Fibroblast of pulmonary artery (primary cell): Measurements from ENCODE around the gene CBX4.

ENCODE experiments used
- DNase-seq: peaks from one replicate; pipeline ENCODE4 v3.0.0-alpha.2; 2010; ENCODE audit warnings: low read depth
- H3K4me3 ChIP-seq: replicated peaks from 2 replicates; pipeline ENCODE4 v1.5.1; 2011; ENCODE audit warnings: low read depth, mild to moderate bottlenecking, control low read depth, low read length, moderate library complexity
- CTCF ChIP-seq: IDR thresholded peaks from 2 replicates; pipeline ENCODE4 v1.5.1; 2011; ENCODE audit warnings: mild to moderate bottlenecking, control low read depth, low read length, inconsistent platforms; ENCODE audit errors: missing control alignments

The CBX4 gene

GRCh38 chr17:79814974-79815835 is 24.0 kb downstream of the CBX4 start:
- DNase-seq = peak; percentile 32
- no peak for TF ChIP-seq CTCF
- no peak overlapping the region for H3K4me3 ChIP-seq

- TF ChIP-seq CTCF = no peak
- DNase-seq = no peak
- no peak overlapping the region for H3K4me3 ChIP-seq
Observed at GRCh38 chr17:79814127-79814973, 24.9 kb downstream of the CBX4 start.

GRCh38 chr17:79813297-79814126 is 25.7 kb downstream of the CBX4 start:
- H3K4me3 ChIP-seq = no peak overlapping the region
- TF ChIP-seq CTCF = no peak
- no peak for DNase-seq

GRCh38 chr17:79812353-79813258 is 26.6 kb downstream of the CBX4 start:
- peak overlapping the region; percentile 30 for H3K4me3 ChIP-seq
- TF ChIP-seq CTCF = no peak
- DNase-seq = no peak

GRCh38 chr17:79811868-79812352 is 27.3 kb downstream of the CBX4 start:
- no peak for TF ChIP-seq CTCF
- no peak overlapping the region for H3K4me3 ChIP-seq
- DNase-seq = no peak
